ENCODE measurements around the gene PIK3CG. TPM values are rescaled to one million over a fixed set of nuclear protein-coding genes. Genes with fewer than 3 reads are reported as not detected.

The PIK3CG gene
- total RNA-seq, 1 donor from 2014 or later = 0.23 TPM

- H3K4me3 ChIP-seq (ENCODE audit: low read depth, low read length) = no peak overlapping the region
- no peak for DNase-seq (ENCODE audit: low read depth)
Observed at GRCh38 chr7:106858618-106859532, 6.2 kb upstream of the PIK3CG start.

GRCh38 chr7:106862317-106863089, 2.6 kb upstream of the PIK3CG start:
- no peak for DNase-seq (ENCODE audit: low read depth)
- H3K4me3 ChIP-seq (ENCODE audit: low read depth, low read length) = no peak overlapping the region
- TF ChIP-seq CTCF (conservative IDR thresholded peaks at IDR 0.05; ENCODE audit: low read depth, low read length) = no peak

More at GRCh38 chr7:106858618-106859532, 6.2 kb upstream of the PIK3CG start:
- no peak for TF ChIP-seq CTCF (conservative IDR thresholded peaks at IDR 0.05; ENCODE audit: low read depth, low read length)

- no peak overlapping the region for H3K4me3 ChIP-seq (ENCODE audit: low read depth, low read length)
- no peak for DNase-seq (ENCODE audit: low read depth)
- no peak for TF ChIP-seq CTCF (conservative IDR thresholded peaks at IDR 0.05; ENCODE audit: low read depth, low read length)
Observed at GRCh38 chr7:106863274-106863997, 1.6 kb upstream of the PIK3CG start.

- H3K4me3 ChIP-seq (ENCODE audit: low read depth, low read length) = no peak overlapping the region
- no peak for DNase-seq (ENCODE audit: low read depth)
- TF ChIP-seq CTCF (conservative IDR thresholded peaks at IDR 0.05; ENCODE audit: low read depth, low read length) = no peak
Observed at GRCh38 chr7:106864298-106865081, 592 bp upstream of the PIK3CG start.

- TF ChIP-seq CTCF (conservative IDR thresholded peaks at IDR 0.05; ENCODE audit: low read depth, low read length) = no peak
- DNase-seq (ENCODE audit: low read depth) = no peak
- H3K4me3 ChIP-seq (ENCODE audit: low read depth, low read length) = no peak overlapping the region
Observed at GRCh38 chr7:106866298-106867281, 1.5 kb downstream of the PIK3CG start.
